Right lobe of liver (tissue), 6 donors: ENCODE measurements around the gene EFEMP1. TPM values are rescaled to one million over a fixed set of nuclear protein-coding genes. Genes with fewer than 3 reads are reported as not detected.

ENCODE experiments used
- ATAC-seq, 4 donors: fragments of 200-7000 bp; cut with Tn5 transposase; one replicate each; pipeline ENCODE4 v1.9.1; 2020; ENCODE audit warnings: mild to moderate bottlenecking in 4 of 4, moderate library complexity in 4 of 4
- DNase-seq, 3 donors: peaks; one replicate each; pipeline ENCODE4 v3.0.0-alpha.2; 2020
- H3K27ac ChIP-seq, 3 donors: fragments of 200-600 bp; one replicate each; pipeline ENCODE4 v1.8.0; 2022
- H3K27me3 ChIP-seq, 2 donors: fragments of 200-600 bp; one replicate each; pipeline ENCODE4 v1.8.0; 2022
- H3K36me3 ChIP-seq, 4 donors: fragments of 200-600 bp; sonication (generic) in 1 of 4; one replicate each; pipeline versions ENCODE4 v1.5.1 to v1.8.0; 2017 to 2022; ENCODE audit warnings: control low read depth in 1 of 4
- H3K4me1 ChIP-seq, 4 donors: fragments of 200-600 bp; sonication (generic) in 1 of 4; one replicate each; pipeline versions ENCODE4 v1.5.1 to v1.8.0; 2017 to 2022; ENCODE audit warnings: control low read depth in 1 of 4
- H3K4me3 ChIP-seq, 3 donors: fragments of 200-600 bp; one replicate each; pipeline ENCODE4 v1.8.0; 2022
- H3K9me3 ChIP-seq, 4 donors: fragments of 200-600 bp; sonication (generic) in 1 of 4; one replicate each; pipeline versions ENCODE4 v1.5.1 to v1.8.0; 2017 to 2022; ENCODE audit warnings: control low read depth in 1 of 4
- CTCF ChIP-seq, 4 donors: fragments of 200-600 bp in 3 of 4; fragments of 450-650 bp in 1 of 4; IDR thresholded peaks; one replicate each; pipeline versions ENCODE4 v1.5.1 to v1.8.0; 2016 to 2022; ENCODE audit warnings: antibody characterized with exemption in 4 of 4, mild to moderate bottlenecking in 2 of 4
- POLR2A ChIP-seq: fragments of 450-650 bp; IDR thresholded peaks from one replicate; pipeline ENCODE4 v1.6.1; 2017; ENCODE audit warnings: antibody characterized with exemption, mild to moderate bottlenecking
- WGBS: methylation state at CpG from one replicate; pipeline ENCODE4 v1.1.6; 2018; ENCODE audit warnings: low coverage, low lambda C conversion rate; ENCODE audit not compliant: insufficient coverage; ENCODE audit errors: missing lambda C conversion rate; 5-methylcytosine and 5-hydroxymethylcytosine counted together
- intact Hi-C, 2 donors: fragments of 100-400 bp; cut with DNase I; formaldehyde crosslinking; loops; one replicate each; pipeline versions ENCODE4 v1.11.2 to v1.14.1; 2022
- total RNA-seq, 6 experiments: library from RNA; depleted of rRNA in 2 of 6; stranded (reverse); fragments of >200 nt in 2 of 6; fragmentation: NEBNext Ultra II Directional in 3 of 6; extraction: Animal tissue kit (Norgen Biotek cat#: 25700) in 3 of 6; gene quantifications; one replicate each; pipeline versions ENCODE4 v1.1.0 to v1.2.4, GENCODE V29; 2016 to 2023
- donor health status: DM: no; HTN: yes; CAD: no.
- donor health status: DM: no; HTN: no; CAD: no.
- donor health status: DM: no; HTN: no; CAD: no.
- donor health status: DM: no; HTN: yes; CAD: no.
- donor health status: DM: no; HTN: yes; CAD: no.

EFEMP1 gene
- total RNA-seq, 6 experiments from 2014 or later, result 2.4 to 36.8 (median 9.0) TPM

- TF ChIP-seq POLR2A, result no peak
- no peak for TF ChIP-seq CTCF (IDR thresholded peaks at IDR 0.05)
- Histone ChIP-seq H3K27me3 (no peaks in the 10 kb centered on the region), H3K27ac (no peak overlapping the region), H3K36me3 (no peaks in the 10 kb centered on the region), H3K4me1 (peaks cover 0 to 12% (median 0%) of the 10 kb centered on the region in 4 donors), H3K4me3 (no peak overlapping the region), H3K9me3 (no peaks in the 10 kb centered on the region)
- ATAC-seq, result peak in 3 of 4 donors; percentile 22 to 76 (median 54)
- no peak for DNase-seq
- intact Hi-C loops, result no loop called here
- 74% methylated on average over 7 of the region's 7 CpGs for WGBS
These were observed 60.8 kb downstream of the EFEMP1 start for GRCh38 chr2:55862673-55863390.

- intact Hi-C loops, result no loop called here
- DNase-seq, result no peak
- Histone ChIP-seq H3K27me3 (no peaks in the 10 kb centered on the region), H3K9me3 (no peaks in the 10 kb centered on the region), H3K4me3 (no peak overlapping the region), H3K4me1 (peaks cover 0 to 12% (median 0%) of the 10 kb centered on the region in 4 donors), H3K36me3 (no peaks in the 10 kb centered on the region), H3K27ac (no peak overlapping the region)
- TF ChIP-seq POLR2A (no peak), CTCF (IDR thresholded peaks at IDR 0.05) (no peak)
- WGBS, result 25% methylated on average over 3 of the region's 3 CpGs
- ATAC-seq, result peak; percentile 46 to 89 (median 76)
These were observed 61.3 kb downstream of the EFEMP1 start for GRCh38 chr2:55862246-55862645.

- 72% methylated on average over 5 of the region's 6 CpGs for WGBS
- peak in 1 of 4 donors; percentile 11 for ATAC-seq
- H3K4me1 ChIP-seq, result peaks cover 0 to 12% (median 0%) of the 10 kb centered on the region in 4 donors
- no peaks in the 10 kb centered on the region for H3K9me3 ChIP-seq
- intact Hi-C loops, result no loop called here
- H3K4me3 ChIP-seq, result no peak overlapping the region
- TF ChIP-seq CTCF (IDR thresholded peaks at IDR 0.05) (no peak), POLR2A (no peak)
- H3K36me3 ChIP-seq, result no peaks in the 10 kb centered on the region
- no peak overlapping the region for H3K27ac ChIP-seq
- no peak for DNase-seq
- H3K27me3 ChIP-seq, result no peaks in the 10 kb centered on the region
These were observed 61.8 kb downstream of the EFEMP1 start for GRCh38 chr2:55861733-55862132.

- TF ChIP-seq POLR2A, result no peak
- TF ChIP-seq CTCF (IDR thresholded peaks at IDR 0.05), result no peak
- H3K4me3 ChIP-seq, result no peak overlapping the region
- ATAC-seq, result no peak
- WGBS, result 75% methylated on average over 2 of the region's 2 CpGs
- intact Hi-C loops, result no loop called here
- H3K9me3 ChIP-seq, result no peaks in the 10 kb centered on the region
- no peaks in the 10 kb centered on the region for H3K27me3 ChIP-seq
- no peak overlapping the region for H3K27ac ChIP-seq
- no peak for DNase-seq
- peaks cover 0 to 12% (median 0%) of the 10 kb centered on the region in 4 donors for H3K4me1 ChIP-seq
- no peaks in the 10 kb centered on the region for H3K36me3 ChIP-seq
These were observed 62.8 kb downstream of the EFEMP1 start for GRCh38 chr2:55860832-55861231.
